RWPE1 (cell line): Measurements from ENCODE around the gene EDIL3.
A peak's percentile ranks its signal among the peaks of the same experiment; 100 is the strongest.

Source experiments
- CTCF ChIA-PET: fragments of 350-600 bp; sonication (Branson Sonifier 250); formaldehyde crosslinking; extraction: SDS; loops from one replicate; lab custom pipeline; 2021; lab: Yijun Ruan, JAX
- POLR2A ChIA-PET: fragments of 400-600 bp; formaldehyde crosslinking; extraction: SDS; loops from one replicate; lab custom pipeline; 2020; ENCODE audit warnings: antibody characterized with exemption; ENCODE audit not compliant: low non-redundant PET; lab: Yijun Ruan, JAX
- DNase-seq: peaks from one replicate; pipeline ENCODE4 v3.0.0; 2012; ENCODE audit warnings: low spot score
- H3K27ac ChIP-seq: fragments of 450-650 bp; 2 replicates; pipeline ENCODE4 v1.5.1; 2017
- CTCF ChIP-seq: fragments of 450-650 bp; conservative IDR thresholded peaks from 2 replicates; pipeline ENCODE4 v1.5.1; 2017; ENCODE audit warnings: low read depth, mild to moderate bottlenecking

Gene EDIL3

GRCh38 chr5:84292788-84293653 is 91.7 kb downstream of the EDIL3 start:
- ChIA-PET CTCF (interaction anchor here (0.6 kb wide), 1 partner anchor 567 kb away, joined by 3 read pairs; no protein-coding TSS in a partner anchor), POLR2A (no interaction called here)
- no peak for DNase-seq
- no peak overlapping the region for H3K27ac ChIP-seq
- no peak for TF ChIP-seq CTCF

- TF ChIP-seq CTCF: no peak
- H3K27ac ChIP-seq: no peak overlapping the region
- ChIA-PET CTCF (interaction anchor here (0.6 kb wide), 2 partner anchors 25 to 566 kb away, joined by 3 to 5 read pairs; no protein-coding TSS in a partner anchor), POLR2A (no interaction called here)
- DNase-seq: no peak
Measured at GRCh38 chr5:84292000-84292642, 92.6 kb downstream of the EDIL3 start.

- ChIA-PET CTCF (no interaction called here), POLR2A (no interaction called here)
- no peak for TF ChIP-seq CTCF
- DNase-seq: no peak
- no peak overlapping the region for H3K27ac ChIP-seq
Measured at GRCh38 chr5:84290673-84291072, 94.0 kb downstream of the EDIL3 start.

- POLR2A ChIA-PET: no interaction called here
- CTCF ChIA-PET: no interaction called here
- TF ChIP-seq CTCF: no peak
- no peak for DNase-seq
- no peak overlapping the region for H3K27ac ChIP-seq
Measured at GRCh38 chr5:84290161-84290560, 94.5 kb downstream of the EDIL3 start.

GRCh38 chr5:84287951-84288350 is 96.7 kb downstream of the EDIL3 start:
- no peak overlapping the region for H3K27ac ChIP-seq
- DNase-seq: peak; percentile 83
- no peak for TF ChIP-seq CTCF
- POLR2A ChIA-PET: no interaction called here
- CTCF ChIA-PET: no interaction called here

- CTCF ChIA-PET: no interaction called here
- DNase-seq: no peak
- TF ChIP-seq CTCF: no peak
- no peak overlapping the region for H3K27ac ChIP-seq
- POLR2A ChIA-PET: no interaction called here
Measured at GRCh38 chr5:84286662-84287061, 98.0 kb downstream of the EDIL3 start.
